Loucy (cell line): ENCODE measurements around the gene VSIG10.

Experiments
- EZH2phosphoT487 ChIP-seq: fragments of 200-600 bp; IDR thresholded peaks from 2 replicates; pipeline ENCODE4 v1.6.1; 2018; ENCODE audit warnings: antibody characterized with exemption, mild to moderate bottlenecking, moderate library complexity, borderline replicate concordance
- TF ChIP-seq, protein P1 (sequence below): fragments of 200-600 bp; sonication (generic); conservative IDR thresholded peaks from 2 replicates; pipeline ENCODE4 v1.5.1; 2014; ENCODE audit warnings: mild to moderate bottlenecking, antibody characterized with exemption, low read length

DNA sequence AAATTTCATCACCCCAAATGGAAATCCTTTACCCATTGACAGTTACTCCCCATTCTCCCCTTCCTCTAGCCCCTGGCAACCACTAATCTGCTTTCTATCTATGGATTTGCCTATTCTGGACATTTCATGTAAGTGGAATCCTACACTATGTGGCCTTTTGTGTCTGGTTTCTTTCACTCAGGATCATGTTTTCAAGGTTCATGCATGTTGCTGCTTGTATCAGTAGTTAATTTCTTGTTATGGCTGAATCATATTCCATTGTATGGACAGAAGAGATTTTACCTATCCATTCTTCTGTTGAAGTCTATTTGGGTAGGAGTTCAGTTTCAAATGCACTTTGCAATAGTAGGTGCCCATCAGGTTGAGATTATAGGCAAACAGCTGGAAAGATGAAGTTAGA lies 85.9 kb downstream of the VSIG10 start:
- TF ChIP-seq, protein P1, sequence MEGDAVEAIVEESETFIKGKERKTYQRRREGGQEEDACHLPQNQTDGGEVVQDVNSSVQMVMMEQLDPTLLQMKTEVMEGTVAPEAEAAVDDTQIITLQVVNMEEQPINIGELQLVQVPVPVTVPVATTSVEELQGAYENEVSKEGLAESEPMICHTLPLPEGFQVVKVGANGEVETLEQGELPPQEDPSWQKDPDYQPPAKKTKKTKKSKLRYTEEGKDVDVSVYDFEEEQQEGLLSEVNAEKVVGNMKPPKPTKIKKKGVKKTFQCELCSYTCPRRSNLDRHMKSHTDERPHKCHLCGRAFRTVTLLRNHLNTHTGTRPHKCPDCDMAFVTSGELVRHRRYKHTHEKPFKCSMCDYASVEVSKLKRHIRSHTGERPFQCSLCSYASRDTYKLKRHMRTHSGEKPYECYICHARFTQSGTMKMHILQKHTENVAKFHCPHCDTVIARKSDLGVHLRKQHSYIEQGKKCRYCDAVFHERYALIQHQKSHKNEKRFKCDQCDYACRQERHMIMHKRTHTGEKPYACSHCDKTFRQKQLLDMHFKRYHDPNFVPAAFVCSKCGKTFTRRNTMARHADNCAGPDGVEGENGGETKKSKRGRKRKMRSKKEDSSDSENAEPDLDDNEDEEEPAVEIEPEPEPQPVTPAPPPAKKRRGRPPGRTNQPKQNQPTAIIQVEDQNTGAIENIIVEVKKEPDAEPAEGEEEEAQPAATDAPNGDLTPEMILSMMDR, result no peak
- no peak for TF ChIP-seq EZH2phosphoT487
